Measurements from ENCODE around the gene ZNF628. TPM values are rescaled to one million over a fixed set of nuclear protein-coding genes. Genes with fewer than 3 reads are reported as not detected.

ZNF628 gene
- total RNA-seq, 2 donors from 2014 or later, result 7.4 to 14.2 TPM

GRCh38 chr19:55486043-55486970 lies 9.9 kb downstream of the ZNF628 start:
- H3K9me3 Mint-ChIP-seq, result no peaks in the 10 kb centered on the region
- no peak for ATAC-seq
- no peak for DNase-seq (ENCODE audit: low spot score in 2 of 2)
- H3K36me3 Mint-ChIP-seq, result no peaks in the 10 kb centered on the region
- peak overlapping the region; percentile 73 to 90 for H3K27ac Mint-ChIP-seq

- no peaks in the 10 kb centered on the region for H3K9me3 Mint-ChIP-seq
- peak overlapping the region in 1 of 2 donors; percentile 90 for H3K27ac Mint-ChIP-seq
- peak in 1 of 2 donors; percentile 46 for DNase-seq (ENCODE audit: low spot score in 2 of 2)
- ATAC-seq, result peak; percentile 19 to 31
- no peaks in the 10 kb centered on the region for H3K36me3 Mint-ChIP-seq
Observed at GRCh38 chr19:55486971-55487923, 10.8 kb downstream of the ZNF628 start.

DNA sequence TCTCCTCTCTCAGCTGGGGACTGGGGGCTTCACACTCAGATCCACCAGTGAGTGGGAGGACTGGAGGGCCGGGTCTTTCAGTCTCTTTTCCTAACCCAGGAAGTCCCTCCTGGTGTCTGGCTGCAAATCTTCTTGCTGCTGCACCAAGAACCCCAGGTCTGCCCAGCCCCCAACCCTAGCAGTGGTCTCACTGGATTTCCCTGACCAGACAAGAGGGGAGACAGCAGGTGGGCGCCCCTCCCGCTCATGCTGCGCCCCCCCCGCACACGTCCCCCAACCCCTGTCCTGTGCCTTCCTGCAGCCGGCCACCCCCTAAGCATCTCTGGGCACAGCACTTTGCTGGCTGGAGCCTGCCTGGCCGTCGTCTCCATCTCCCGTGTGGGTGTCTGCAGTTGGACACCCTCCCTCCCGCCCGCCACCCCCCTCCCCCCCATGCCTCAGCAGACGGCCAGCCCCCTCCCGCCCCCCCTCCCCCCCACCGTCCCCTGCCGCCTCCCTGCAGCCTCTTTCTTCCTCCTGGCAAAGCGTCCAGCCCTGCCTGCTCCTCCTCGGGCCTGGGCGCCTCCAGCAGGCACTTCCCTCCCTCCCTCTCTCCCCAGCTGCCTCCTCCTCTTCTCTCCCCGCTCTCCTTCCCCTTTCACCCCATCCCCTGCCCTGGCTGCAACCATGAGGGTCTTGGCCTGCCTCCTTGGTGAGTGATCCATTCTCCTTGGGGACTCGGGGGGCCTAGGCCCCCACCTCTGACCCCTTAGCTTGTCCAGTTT lies 11.7 kb downstream of the ZNF628 start, which contains the start of gene SSC5D:
TSS of gene SSC5D (plus strand) at position 513 of the 764 bp plus-strand sequence. CDS start at position 667, 154 bp downstream.
- H3K36me3 Mint-ChIP-seq, result no peaks in the 10 kb centered on the region
- H3K9me3 Mint-ChIP-seq, result no peaks in the 10 kb centered on the region

GRCh38 chr19:55488986-55489710 lies 12.7 kb downstream of the ZNF628 start:
- H3K9me3 Mint-ChIP-seq, result no peaks in the 10 kb centered on the region
- ATAC-seq (no peak), DNase-seq (ENCODE audit: low spot score in 2 of 2) (no peak)
- no peaks in the 10 kb centered on the region for H3K36me3 Mint-ChIP-seq
- H3K27ac Mint-ChIP-seq, result no peak overlapping the region

More for the DNA sequence above, 11.7 kb downstream of the ZNF628 start, which contains the start of gene SSC5D:
- peak within 1 kb of the TSS in 1 of 2 donors; percentile 90 for H3K27ac Mint-ChIP-seq
- ATAC-seq (no peak), DNase-seq (ENCODE audit: low spot score in 2 of 2) (no peak)

- no peak for ATAC-seq
- no peak for DNase-seq (ENCODE audit: low spot score in 2 of 2)
- Mint-ChIP-seq H3K9me3 (no peaks in the 10 kb centered on the region), H3K36me3 (no peaks in the 10 kb centered on the region), H3K27ac (no peak overlapping the region)
Observed at GRCh38 chr19:55489711-55490477, 13.5 kb downstream of the ZNF628 start.

DNA sequence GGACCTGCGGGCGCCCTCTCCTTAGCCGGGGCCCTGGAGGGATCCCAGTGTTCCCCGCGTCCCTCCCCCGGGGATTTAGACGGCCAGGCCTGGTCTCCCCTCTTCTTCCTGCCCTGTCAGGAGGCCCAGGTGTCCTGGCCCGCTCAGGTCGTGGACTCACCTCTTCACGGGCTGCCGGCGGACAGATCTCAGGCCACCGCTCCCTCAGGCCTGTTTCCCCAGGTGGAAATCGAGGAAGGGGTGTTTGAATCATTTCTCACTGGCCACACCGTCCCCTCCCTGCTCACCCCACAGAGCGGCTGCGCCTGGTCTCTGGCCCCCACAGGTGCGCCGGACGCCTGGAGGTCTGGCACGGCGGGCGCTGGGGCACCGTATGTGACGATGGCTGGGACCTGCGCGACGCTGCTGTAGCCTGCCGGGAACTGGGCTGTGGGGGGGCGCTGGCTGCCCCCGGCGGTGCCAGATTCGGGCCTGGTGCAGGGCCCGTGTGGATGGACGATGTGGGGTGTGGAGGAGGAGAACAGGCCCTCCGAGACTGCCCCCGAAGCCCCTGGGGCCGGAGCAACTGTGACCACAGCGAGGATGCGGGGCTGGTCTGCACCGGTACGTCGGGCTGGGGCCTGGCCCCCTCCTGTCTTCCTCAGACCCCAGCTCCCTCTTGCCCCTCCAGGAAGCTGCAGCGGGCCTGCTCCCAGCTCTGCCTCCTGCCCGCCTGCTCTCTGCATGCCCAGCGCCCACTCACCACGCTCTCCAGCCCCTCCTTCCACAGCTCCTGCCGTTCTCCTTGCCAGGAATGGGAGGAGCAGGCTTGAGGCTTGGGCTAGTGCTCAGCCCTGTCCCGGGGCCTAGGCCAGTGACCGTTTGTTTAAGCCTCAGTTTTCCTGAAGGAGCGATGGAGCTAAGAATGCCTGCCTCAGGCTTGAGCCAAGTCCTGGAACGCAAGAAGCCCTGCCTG lies 14.3 kb downstream of the ZNF628 start:
- H3K27ac Mint-ChIP-seq, result no peak overlapping the region

DNA sequence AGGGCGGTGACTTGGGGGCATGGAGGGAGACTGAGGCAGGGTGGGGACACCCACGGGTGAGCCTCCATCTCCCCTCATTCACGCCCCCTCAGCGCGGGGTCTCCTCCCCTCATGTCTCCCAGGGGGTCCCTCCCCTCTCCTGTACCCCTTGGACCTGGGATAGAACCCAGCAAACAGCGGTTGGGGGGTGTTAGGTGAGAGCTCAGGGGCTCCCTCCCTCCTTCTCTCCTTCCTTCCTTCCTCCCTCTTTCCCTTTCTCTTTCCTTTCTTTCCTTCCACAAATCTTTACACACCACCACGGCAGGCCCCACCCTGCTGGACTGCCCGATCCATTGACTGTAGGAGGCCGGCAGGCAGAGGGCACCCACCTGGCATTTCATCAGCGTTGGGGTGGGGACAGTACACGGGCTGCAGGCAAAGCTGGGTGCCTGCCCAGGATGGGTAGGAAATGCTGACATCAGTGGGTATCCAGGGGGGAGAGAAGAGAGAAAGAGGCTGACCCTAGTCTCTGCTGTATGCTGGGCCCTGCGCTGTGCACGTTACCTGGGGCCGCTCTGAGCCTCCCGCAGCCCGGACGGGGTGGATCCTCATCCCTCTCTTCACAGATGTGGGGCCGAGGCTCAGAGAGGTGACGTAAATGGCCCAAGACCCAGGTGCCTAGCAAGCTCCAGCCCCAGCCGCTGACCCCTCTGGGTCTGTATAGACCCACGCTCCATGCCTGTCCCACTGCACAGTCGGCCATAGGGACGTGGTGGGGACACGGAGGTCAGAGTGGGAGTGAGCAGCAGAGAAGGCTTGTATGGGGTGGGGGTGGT lies 15.3 kb downstream of the ZNF628 start:
- ATAC-seq, result no peak
- no peaks in the 10 kb centered on the region for H3K9me3 Mint-ChIP-seq
- no peak for DNase-seq (ENCODE audit: low spot score in 2 of 2)
- no peak overlapping the region for H3K27ac Mint-ChIP-seq
- H3K36me3 Mint-ChIP-seq, result no peaks in the 10 kb centered on the region

More for the DNA sequence above, 14.3 kb downstream of the ZNF628 start:
- Mint-ChIP-seq H3K36me3 (no peaks in the 10 kb centered on the region), H3K9me3 (no peaks in the 10 kb centered on the region)
- DNase-seq (ENCODE audit: low spot score in 2 of 2) (no peak), ATAC-seq (no peak)

GRCh38 chr19:55492362-55492944 lies 16.0 kb downstream of the ZNF628 start:
- no peak for ATAC-seq
- Mint-ChIP-seq H3K27ac (no peak overlapping the region), H3K9me3 (no peaks in the 10 kb centered on the region), H3K36me3 (no peaks in the 10 kb centered on the region)
- DNase-seq (ENCODE audit: low spot score in 2 of 2), result no peak

- ATAC-seq (no peak), DNase-seq (ENCODE audit: low spot score in 2 of 2) (no peak)
- Mint-ChIP-seq H3K9me3 (no peaks in the 10 kb centered on the region), H3K36me3 (no peaks in the 10 kb centered on the region), H3K27ac (no peak overlapping the region)
Observed at GRCh38 chr19:55493052-55493644, 16.7 kb downstream of the ZNF628 start.

GRCh38 chr19:55493645-55494171 lies 17.3 kb downstream of the ZNF628 start:
- Mint-ChIP-seq H3K27ac (no peak overlapping the region), H3K9me3 (no peaks in the 10 kb centered on the region), H3K36me3 (no peaks in the 10 kb centered on the region)
- DNase-seq (ENCODE audit: low spot score in 2 of 2), result no peak
- ATAC-seq, result no peak

- Mint-ChIP-seq H3K9me3 (no peaks in the 10 kb centered on the region), H3K36me3 (no peaks in the 10 kb centered on the region), H3K27ac (no peak overlapping the region)
- DNase-seq (ENCODE audit: low spot score in 2 of 2) (no peak), ATAC-seq (peak; percentile 21 to 44)
Observed at GRCh38 chr19:55494172-55494761, 17.9 kb downstream of the ZNF628 start.

- DNase-seq (ENCODE audit: low spot score in 2 of 2) (no peak), ATAC-seq (no peak)
- Mint-ChIP-seq H3K9me3 (no peaks in the 10 kb centered on the region), H3K36me3 (no peaks in the 10 kb centered on the region), H3K27ac (peak overlapping the region in 1 of 2 donors; percentile 10)
Observed at GRCh38 chr19:55495646-55496349, 19.4 kb downstream of the ZNF628 start.
